ENCODE results near the gene CBFA2T3.

GRCh38 chr16:88843256-88843655 lies 133.8 kb downstream of the CBFA2T3 start:
- no peak for TF ChIP-seq CTCF (IDR thresholded peaks at IDR 0.05; ENCODE audit: low read depth, low read length)
- no peak for TF ChIP-seq EZH2phosphoT487 (IDR thresholded peaks at IDR 0.05; ENCODE audit: low read depth)
